ENCODE results near the gene SCN3B. TPM values are rescaled to one million over a fixed set of nuclear protein-coding genes. Genes with fewer than 3 reads are reported as not detected.

The SCN3B gene
- total and polyA plus RNA-seq, 7 donors = 0.60 to 3.0 (median 2.2) TPM; not detected in 1

- Histone ChIP-seq H3K36me3 (no peaks in the 10 kb centered on the region), H3K4me1 (peaks cover 0 to 5% (median 2%) of the 10 kb centered on the region in 4 donors), H3K4me3 (no peak overlapping the region), H3K9me3 (no peaks in the 10 kb centered on the region), H3K27ac (no peak overlapping the region), H3K27me3 (peaks cover 0 to 10% (median 0%) of the 10 kb centered on the region in 3 donors)
- no peak for DNase-seq
- 7 to 13% methylated on average over 25 of the region's 25 CpGs for WGBS, 2 donors
- intact Hi-C loops (cut with DNase I) = loop anchor here (1.0 kb wide), 1 partner anchor 127 kb away; no protein-coding TSS in a partner anchor
- TF ChIP-seq, protein P1, sequence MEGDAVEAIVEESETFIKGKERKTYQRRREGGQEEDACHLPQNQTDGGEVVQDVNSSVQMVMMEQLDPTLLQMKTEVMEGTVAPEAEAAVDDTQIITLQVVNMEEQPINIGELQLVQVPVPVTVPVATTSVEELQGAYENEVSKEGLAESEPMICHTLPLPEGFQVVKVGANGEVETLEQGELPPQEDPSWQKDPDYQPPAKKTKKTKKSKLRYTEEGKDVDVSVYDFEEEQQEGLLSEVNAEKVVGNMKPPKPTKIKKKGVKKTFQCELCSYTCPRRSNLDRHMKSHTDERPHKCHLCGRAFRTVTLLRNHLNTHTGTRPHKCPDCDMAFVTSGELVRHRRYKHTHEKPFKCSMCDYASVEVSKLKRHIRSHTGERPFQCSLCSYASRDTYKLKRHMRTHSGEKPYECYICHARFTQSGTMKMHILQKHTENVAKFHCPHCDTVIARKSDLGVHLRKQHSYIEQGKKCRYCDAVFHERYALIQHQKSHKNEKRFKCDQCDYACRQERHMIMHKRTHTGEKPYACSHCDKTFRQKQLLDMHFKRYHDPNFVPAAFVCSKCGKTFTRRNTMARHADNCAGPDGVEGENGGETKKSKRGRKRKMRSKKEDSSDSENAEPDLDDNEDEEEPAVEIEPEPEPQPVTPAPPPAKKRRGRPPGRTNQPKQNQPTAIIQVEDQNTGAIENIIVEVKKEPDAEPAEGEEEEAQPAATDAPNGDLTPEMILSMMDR (IDR thresholded peaks at IDR 0.05) = peak; percentile 61 to 91 (median 79)
- no peak for TF ChIP-seq POLR2AphosphoS5 (IDR thresholded peaks at IDR 0.05)
- no peak for TF ChIP-seq EP300 (IDR thresholded peaks at IDR 0.05)
- TF ChIP-seq POLR2A (IDR thresholded peaks at IDR 0.05) = no peak
Observed at GRCh38 chr11:123580557-123581275, 73.7 kb downstream of the SCN3B start.

DNA sequence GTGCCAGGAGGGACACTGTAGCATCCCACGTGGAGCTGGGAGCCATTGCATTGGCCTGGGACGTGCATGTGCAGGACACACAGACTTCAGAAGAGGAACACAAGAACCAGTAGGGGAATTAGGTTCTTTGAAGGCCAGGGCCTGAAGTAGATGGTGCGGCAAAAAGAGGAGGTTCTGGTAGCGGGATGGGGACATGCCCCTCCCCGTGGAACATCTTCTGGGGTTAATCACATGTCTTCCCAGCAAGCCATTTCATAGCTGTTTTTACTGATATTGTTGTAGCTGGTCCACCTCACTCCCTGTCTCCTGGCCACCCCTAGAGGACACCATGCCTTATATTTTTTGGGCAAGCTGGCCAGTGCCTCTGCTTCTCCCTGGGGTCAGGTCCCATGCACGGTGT, 74.3 kb downstream of the SCN3B start:
- peaks cover 0 to 10% (median 0%) of the 10 kb centered on the region in 3 donors for H3K27me3 ChIP-seq
- no peak for DNase-seq
- no peaks in the 10 kb centered on the region for H3K9me3 ChIP-seq
- no peaks in the 10 kb centered on the region for H3K36me3 ChIP-seq
- H3K4me1 ChIP-seq = peaks cover 0 to 5% (median 2%) of the 10 kb centered on the region in 4 donors
- TF ChIP-seq, protein P1 (IDR thresholded peaks at IDR 0.05) = no peak
- TF ChIP-seq EP300 (IDR thresholded peaks at IDR 0.05) (no peak), POLR2A (IDR thresholded peaks at IDR 0.05) (no peak), POLR2AphosphoS5 (IDR thresholded peaks at IDR 0.05) (no peak)
- H3K27ac ChIP-seq = no peak overlapping the region
- intact Hi-C loops (cut with DNase I) = loop anchor here (1.0 kb wide), 1 partner anchor 127 kb away; no protein-coding TSS in a partner anchor
- 87 to 92% methylated on average over 6 of the region's 6 CpGs for WGBS, 2 donors
- H3K4me3 ChIP-seq = no peak overlapping the region

DNA sequence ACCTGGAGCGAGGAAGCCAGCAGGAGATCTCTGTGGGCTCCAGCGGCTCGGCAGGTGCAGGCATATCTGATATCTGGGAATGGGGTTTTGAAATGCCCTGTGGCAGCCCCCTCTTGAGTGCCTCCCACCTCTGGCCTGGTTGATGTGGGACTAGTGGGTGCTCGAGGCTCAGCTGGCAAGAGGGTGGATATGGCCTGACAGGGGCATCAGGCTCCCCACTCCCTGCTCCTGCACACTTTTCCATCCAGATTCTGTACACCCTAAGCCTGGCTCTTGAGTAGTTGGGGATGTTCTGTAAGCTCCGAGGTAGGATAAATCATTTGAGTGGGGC, 75.0 kb downstream of the SCN3B start:
- no peak for DNase-seq
- Histone ChIP-seq H3K9me3 (no peaks in the 10 kb centered on the region), H3K27me3 (peaks cover 0 to 10% (median 0%) of the 10 kb centered on the region in 3 donors), H3K36me3 (no peaks in the 10 kb centered on the region), H3K4me3 (no peak overlapping the region), H3K4me1 (peaks cover 0 to 5% (median 2%) of the 10 kb centered on the region in 4 donors), H3K27ac (no peak overlapping the region)
- TF ChIP-seq, protein P1 (IDR thresholded peaks at IDR 0.05) = no peak
- TF ChIP-seq POLR2AphosphoS5 (IDR thresholded peaks at IDR 0.05) (no peak), EP300 (IDR thresholded peaks at IDR 0.05) (no peak), POLR2A (IDR thresholded peaks at IDR 0.05) (no peak)
- 85 to 92% methylated on average over 5 of the region's 5 CpGs for WGBS, 2 donors
- intact Hi-C loops (cut with DNase I) = loop anchor here (5.0 to 10.0 kb wide), 2 partner anchors 275 to 297 kb away; no protein-coding TSS in a partner anchor

Other genes starting within 250 kb of the SCN3B start
- gene GRAMD1B, start 224.4 kb downstream of the SCN3B start, total RNA-seq = 1 to 10 TPM; 2.3 to 5.0 (median 3.8) TPM
- gene GRAMD1B, start 224.4 kb downstream of the SCN3B start, polyA plus RNA-seq = 1 to 10 TPM; 1.8 to 4.9 (median 3.5) TPM
- 1 to 10 TPM; 6.1 to 7.1 (median 6.7) TPM for gene ZNF202, start 87.0 kb upstream of the SCN3B start, total RNA-seq
- gene ZNF202, start 87.0 kb upstream of the SCN3B start, polyA plus RNA-seq = 1 to 10 TPM; 1.2 to 8.1 (median 2.8) TPM
- not detected for gene OR6X1, start 99.9 kb upstream of the SCN3B start, total RNA-seq
- not detected for gene OR6X1, start 99.9 kb upstream of the SCN3B start, polyA plus RNA-seq
- gene OR6M1, start 151.7 kb upstream of the SCN3B start, total RNA-seq = not detected
- not detected for gene OR6M1, start 151.7 kb upstream of the SCN3B start, polyA plus RNA-seq
- gene TMEM225, start 231.0 kb upstream of the SCN3B start, total RNA-seq = not detected
- not detected for gene TMEM225, start 231.0 kb upstream of the SCN3B start, polyA plus RNA-seq
- gene OR8D4, start 247.5 kb upstream of the SCN3B start, total RNA-seq = not detected
- under 1 TPM in 1 of 3 donors, not detected in 2; 0.03 TPM for gene OR8D4, start 247.5 kb upstream of the SCN3B start, polyA plus RNA-seq